Mesendoderm (in vitro differentiated cells): Measurements from ENCODE around the gene PAFAH2.

Source experiments
- DNase-seq: peaks from one replicate; pipeline ENCODE4 v3.0.0; 2013
- H2AK5ac ChIP-seq: 2 replicates; pipeline ENCODE4 v1.6.1; 2013; ENCODE audit warnings: low read length, inconsistent platforms
- H2BK120ac ChIP-seq: 2 replicates; pipeline ENCODE4 v1.6.1; 2013; ENCODE audit warnings: low read depth, mild to moderate bottlenecking, low read length, moderate library complexity, mixed read lengths
- H2BK15ac ChIP-seq: replicated peaks from 2 replicates; pipeline ENCODE4 v1.6.1; 2013; ENCODE audit warnings: low read depth, mild to moderate bottlenecking, moderate library complexity
- H2BK5ac ChIP-seq: 2 replicates; pipeline ENCODE4 v1.6.1; 2013; ENCODE audit warnings: low read length, inconsistent platforms
- H3K18ac ChIP-seq: 2 replicates; pipeline ENCODE4 v1.6.1; 2013; ENCODE audit warnings: mild to moderate bottlenecking, low read length, mixed read lengths
- H3K23ac ChIP-seq: one replicate; pipeline ENCODE4 v1.6.1; 2013; ENCODE audit warnings: low read length
- H3K27ac ChIP-seq: 2 replicates; pipeline ENCODE4 v1.5.1; 2013; ENCODE audit warnings: low read depth, mild to moderate bottlenecking, inconsistent platforms, low read length, moderate library complexity
- H3K27me3 ChIP-seq: 2 replicates; pipeline ENCODE4 v1.6.1; 2013; ENCODE audit warnings: low read length, control low read depth, mild to moderate bottlenecking, inconsistent platforms; ENCODE audit not compliant: insufficient read depth, poor library complexity
- H3K36me3 ChIP-seq: 2 replicates; pipeline ENCODE4 v1.6.1; 2013; ENCODE audit warnings: low read length, inconsistent platforms; ENCODE audit not compliant: control insufficient read depth, insufficient read depth
- H3K4ac ChIP-seq: one replicate; pipeline ENCODE4 v1.6.1; 2013; ENCODE audit warnings: low read depth, mild to moderate bottlenecking, low read length, moderate library complexity
- H3K4me1 ChIP-seq: 2 replicates; pipeline ENCODE4 v1.6.1; 2013; ENCODE audit warnings: low read depth, low read length, inconsistent platforms; ENCODE audit not compliant: control insufficient read depth
- H3K4me2 ChIP-seq: 2 replicates; pipeline ENCODE4 v1.6.1; 2013; ENCODE audit warnings: low read length
- H3K4me3 ChIP-seq: 2 replicates; pipeline ENCODE4 v1.5.1; 2013; ENCODE audit warnings: mild to moderate bottlenecking, low read length
- H3K56ac ChIP-seq: one replicate; pipeline ENCODE4 v1.6.1; 2013; ENCODE audit warnings: low read length
- H3K79me1 ChIP-seq: 2 replicates; pipeline ENCODE4 v1.6.1; 2013; ENCODE audit warnings: low read length, inconsistent platforms
- H3K79me2 ChIP-seq: 2 replicates; pipeline ENCODE4 v1.6.1; 2013; ENCODE audit warnings: mild to moderate bottlenecking, low read length; ENCODE audit not compliant: control insufficient read depth, insufficient read depth
- H3K9ac ChIP-seq: 2 replicates; pipeline ENCODE4 v1.6.1; 2013; ENCODE audit warnings: low read length, inconsistent platforms
- H4K5ac ChIP-seq: one replicate; pipeline ENCODE4 v1.6.1; 2013; ENCODE audit warnings: low read length
- H4K8ac ChIP-seq: one replicate; pipeline ENCODE4 v1.6.1; 2013; ENCODE audit warnings: low read depth, mild to moderate bottlenecking, control low read depth, low read length, moderate library complexity
- WGBS: extraction: QIAGEN DNeasy Blood & Tissue Kit; methylation state at CpG from one replicate; pipeline ENCODE4 v1.1.7; 2013; ENCODE audit warnings: low lambda C conversion rate, missing lambda C conversion rate; ENCODE audit not compliant: insufficient coverage; ENCODE audit errors: extremely low coverage; 5-methylcytosine and 5-hydroxymethylcytosine counted together

The PAFAH2 gene

GRCh38 chr1:25924454-25924853, 73.4 kb downstream of the PAFAH2 start:
- Histone ChIP-seq H2BK5ac (no peak overlapping the region), H2BK120ac (no peak overlapping the region), H4K5ac (no peak overlapping the region), H3K79me2 (no peaks in the 10 kb centered on the region), H3K9ac (no peak overlapping the region), H3K4me1 (peaks cover 6% of the 10 kb centered on the region), H3K79me1 (no peaks in the 10 kb centered on the region), H2BK15ac (no peak overlapping the region), H4K8ac (no peak overlapping the region), H3K4me3 (no peak overlapping the region), H3K4me2 (no peak overlapping the region), H3K27ac (no peak overlapping the region), H3K27me3 (no peaks in the 10 kb centered on the region), H3K18ac (no peak overlapping the region), H3K36me3 (no peaks in the 10 kb centered on the region), H3K56ac (no peak overlapping the region), H2AK5ac (no peak overlapping the region), H3K4ac (no peak overlapping the region), H3K23ac (no peak overlapping the region)
- WGBS = no CpG with 5 or more reads among the region's 2 CpGs
- no peak for DNase-seq

GRCh38 chr1:25922971-25923552, 74.8 kb downstream of the PAFAH2 start:
- peaks cover 8% of the 10 kb centered on the region for H3K4me1 ChIP-seq
- H3K4me2 ChIP-seq = peak overlapping the region; percentile 59
- H3K4me3 ChIP-seq = peak overlapping the region; percentile 52
- H2BK15ac ChIP-seq = no peak overlapping the region
- peak; percentile 83 for DNase-seq
- no peaks in the 10 kb centered on the region for H3K27me3 ChIP-seq
- no CpG with 5 or more reads among the region's 32 CpGs for WGBS
- H3K4ac ChIP-seq = peak overlapping the region; percentile 29
- H4K8ac ChIP-seq = peak overlapping the region; percentile 88
- H3K27ac ChIP-seq = peak overlapping the region; percentile 91
- H3K9ac ChIP-seq = peak overlapping the region; percentile 75
- no peak overlapping the region for H2AK5ac ChIP-seq
- H3K36me3 ChIP-seq = no peaks in the 10 kb centered on the region
- peak overlapping the region; percentile 0 for H3K23ac ChIP-seq
- H3K79me1 ChIP-seq = no peaks in the 10 kb centered on the region
- H3K56ac ChIP-seq = peak overlapping the region; percentile 91
- no peaks in the 10 kb centered on the region for H3K79me2 ChIP-seq
- peak overlapping the region; percentile 46 for H3K18ac ChIP-seq
- H2BK5ac ChIP-seq = peak overlapping the region; percentile 72
- no peak overlapping the region for H4K5ac ChIP-seq
- H2BK120ac ChIP-seq = no peak overlapping the region

GRCh38 chr1:25922056-25922970, 75.5 kb downstream of the PAFAH2 start:
- peak overlapping the region; percentile 41 for H3K4ac ChIP-seq
- H3K4me2 ChIP-seq = peak overlapping the region; percentile 59
- peak overlapping the region; percentile 75 for H3K9ac ChIP-seq
- no CpG with 5 or more reads among the region's 49 CpGs for WGBS
- no peaks in the 10 kb centered on the region for H3K36me3 ChIP-seq
- H3K4me1 ChIP-seq = peaks cover 13% of the 10 kb centered on the region
- H3K4me3 ChIP-seq = peak overlapping the region; percentile 52
- H2BK5ac ChIP-seq = peak overlapping the region; percentile 89
- H3K79me1 ChIP-seq = no peaks in the 10 kb centered on the region
- peak overlapping the region; percentile 91 for H3K27ac ChIP-seq
- no peak overlapping the region for H2BK120ac ChIP-seq
- H3K79me2 ChIP-seq = no peaks in the 10 kb centered on the region
- H2BK15ac ChIP-seq = peak overlapping the region; percentile 48
- peak overlapping the region; percentile 46 for H3K18ac ChIP-seq
- H3K56ac ChIP-seq = peak overlapping the region; percentile 91
- H3K27me3 ChIP-seq = no peaks in the 10 kb centered on the region
- DNase-seq = peak; percentile 91
- H4K5ac ChIP-seq = peak overlapping the region; percentile 33
- H2AK5ac ChIP-seq = peak overlapping the region; percentile 22
- peak overlapping the region; percentile 29 for H3K23ac ChIP-seq
- peak overlapping the region; percentile 88 for H4K8ac ChIP-seq

GRCh38 chr1:25918615-25919014, 79.2 kb downstream of the PAFAH2 start:
- H3K27ac ChIP-seq = no peak overlapping the region
- H3K4me1 ChIP-seq = peaks cover 13% of the 10 kb centered on the region
- H3K9ac ChIP-seq = no peak overlapping the region

GRCh38 chr1:25917996-25918395, 79.9 kb downstream of the PAFAH2 start:
- Histone ChIP-seq H3K4me1 (peaks cover 13% of the 10 kb centered on the region), H3K79me1 (no peaks in the 10 kb centered on the region), H3K4me2 (no peak overlapping the region), H2BK120ac (no peak overlapping the region), H3K4ac (no peak overlapping the region), H3K4me3 (no peak overlapping the region), H3K36me3 (no peaks in the 10 kb centered on the region), H4K5ac (peak overlapping the region; percentile 78), H2BK15ac (no peak overlapping the region), H3K9ac (peak overlapping the region; percentile 31), H2AK5ac (no peak overlapping the region), H3K27ac (peak overlapping the region; percentile 27), H3K79me2 (no peaks in the 10 kb centered on the region), H2BK5ac (peak overlapping the region; percentile 66), H3K18ac (peak overlapping the region; percentile 7), H4K8ac (no peak overlapping the region), H3K56ac (peak overlapping the region; percentile 54), H3K27me3 (no peaks in the 10 kb centered on the region), H3K23ac (no peak overlapping the region)
- no CpG with 5 or more reads among the region's 5 CpGs for WGBS
- DNase-seq = peak; percentile 88

More at GRCh38 chr1:25918615-25919014, 79.2 kb downstream of the PAFAH2 start:
- Histone ChIP-seq H3K56ac (peak overlapping the region; percentile 3), H2BK15ac (no peak overlapping the region), H3K4ac (no peak overlapping the region), H4K8ac (no peak overlapping the region), H2AK5ac (no peak overlapping the region), H3K79me2 (no peaks in the 10 kb centered on the region), H3K27me3 (no peaks in the 10 kb centered on the region), H2BK5ac (no peak overlapping the region), H3K23ac (no peak overlapping the region), H3K4me3 (no peak overlapping the region), H4K5ac (no peak overlapping the region), H3K36me3 (no peaks in the 10 kb centered on the region), H3K4me2 (no peak overlapping the region), H3K18ac (no peak overlapping the region), H3K79me1 (no peaks in the 10 kb centered on the region), H2BK120ac (no peak overlapping the region)
- no peak for DNase-seq
- no CpG with 5 or more reads among the region's 11 CpGs for WGBS
